ENCODE measurements around the gene KCNK1. TPM values are rescaled to one million over a fixed set of nuclear protein-coding genes. Genes with fewer than 3 reads are reported as not detected.

Gene KCNK1
- total RNA-seq, 6 experiments from 2014 or later: 1.1 to 7.6 (median 3.6) TPM

DNA sequence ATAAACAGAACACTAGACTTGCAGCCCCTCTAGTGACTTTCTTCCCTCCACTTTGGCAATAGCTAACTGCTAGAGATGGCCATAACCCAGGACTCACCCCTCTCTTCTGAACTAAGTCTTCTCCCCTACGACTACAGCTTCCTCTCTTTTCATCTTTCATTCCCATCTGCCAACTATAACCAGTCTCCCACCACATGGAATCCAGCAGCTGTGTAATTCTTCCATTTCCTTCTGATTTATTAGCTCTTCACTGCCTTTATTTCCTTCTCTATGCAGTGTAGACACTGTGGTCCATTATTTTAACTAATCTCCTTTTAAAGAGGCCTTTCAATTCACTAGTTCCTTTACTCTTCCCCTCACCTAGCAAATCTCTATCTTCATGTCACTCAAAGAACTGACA is 13.4 kb upstream of the KCNK1 start:
- TF ChIP-seq, protein P1, sequence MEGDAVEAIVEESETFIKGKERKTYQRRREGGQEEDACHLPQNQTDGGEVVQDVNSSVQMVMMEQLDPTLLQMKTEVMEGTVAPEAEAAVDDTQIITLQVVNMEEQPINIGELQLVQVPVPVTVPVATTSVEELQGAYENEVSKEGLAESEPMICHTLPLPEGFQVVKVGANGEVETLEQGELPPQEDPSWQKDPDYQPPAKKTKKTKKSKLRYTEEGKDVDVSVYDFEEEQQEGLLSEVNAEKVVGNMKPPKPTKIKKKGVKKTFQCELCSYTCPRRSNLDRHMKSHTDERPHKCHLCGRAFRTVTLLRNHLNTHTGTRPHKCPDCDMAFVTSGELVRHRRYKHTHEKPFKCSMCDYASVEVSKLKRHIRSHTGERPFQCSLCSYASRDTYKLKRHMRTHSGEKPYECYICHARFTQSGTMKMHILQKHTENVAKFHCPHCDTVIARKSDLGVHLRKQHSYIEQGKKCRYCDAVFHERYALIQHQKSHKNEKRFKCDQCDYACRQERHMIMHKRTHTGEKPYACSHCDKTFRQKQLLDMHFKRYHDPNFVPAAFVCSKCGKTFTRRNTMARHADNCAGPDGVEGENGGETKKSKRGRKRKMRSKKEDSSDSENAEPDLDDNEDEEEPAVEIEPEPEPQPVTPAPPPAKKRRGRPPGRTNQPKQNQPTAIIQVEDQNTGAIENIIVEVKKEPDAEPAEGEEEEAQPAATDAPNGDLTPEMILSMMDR (IDR thresholded peaks at IDR 0.05): no peak
- TF ChIP-seq POLR2A (IDR thresholded peaks at IDR 0.05): no peak
- DNase-seq (no peak), ATAC-seq (no peak)
- Histone ChIP-seq H3K27me3 (no peaks in the 10 kb centered on the region), H3K4me1 (peaks cover 0 to 16% (median 0%) of the 10 kb centered on the region in 4 donors), H3K4me3 (no peak overlapping the region), H3K36me3 (no peaks in the 10 kb centered on the region), H3K9me3 (no peaks in the 10 kb centered on the region), H3K27ac (no peak overlapping the region)
- intact Hi-C loops (cut with DNase I): no loop called here
- 53% methylated on average over 1 of the region's 1 CpG for WGBS (ENCODE audit: insufficient coverage, low coverage, low lambda C conversion rate, missing lambda C conversion rate)

GRCh38 chr1:233603478-233603877 is 10.4 kb upstream of the KCNK1 start:
- Histone ChIP-seq H3K9me3 (no peaks in the 10 kb centered on the region), H3K4me1 (peaks cover 0 to 23% (median 5%) of the 10 kb centered on the region in 4 donors), H3K4me3 (no peak overlapping the region), H3K36me3 (no peaks in the 10 kb centered on the region), H3K27me3 (no peaks in the 10 kb centered on the region), H3K27ac (no peak overlapping the region)
- ATAC-seq (no peak), DNase-seq (no peak)
- TF ChIP-seq, protein P1 (IDR thresholded peaks at IDR 0.05): no peak
- no peak for TF ChIP-seq POLR2A (IDR thresholded peaks at IDR 0.05)
- WGBS (ENCODE audit: insufficient coverage, low coverage, low lambda C conversion rate, missing lambda C conversion rate): 49% methylated on average over 2 of the region's 2 CpGs
- intact Hi-C loops (cut with DNase I): no loop called here

DNA sequence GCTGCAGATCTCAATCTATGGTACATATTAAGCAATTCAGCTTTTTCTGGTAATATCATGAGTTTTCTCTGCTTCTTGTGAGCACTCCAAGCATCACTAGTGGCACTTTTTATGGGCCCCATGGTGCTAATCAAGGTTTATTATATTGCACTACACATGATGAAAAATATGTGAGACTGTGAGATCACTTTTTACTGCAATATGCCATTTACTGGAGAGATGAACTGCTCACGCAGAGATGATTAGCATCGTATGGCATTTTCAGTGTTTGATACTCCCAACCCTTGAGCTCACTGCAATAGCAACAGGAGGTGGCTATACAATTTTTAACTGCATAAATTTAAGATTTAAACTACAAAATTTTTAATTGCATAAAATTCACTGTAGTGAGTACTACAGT is 8.7 kb upstream of the KCNK1 start:
- DNase-seq (no peak), ATAC-seq (no peak)
- Histone ChIP-seq H3K27ac (no peak overlapping the region), H3K9me3 (no peaks in the 10 kb centered on the region), H3K36me3 (no peaks in the 10 kb centered on the region), H3K27me3 (no peaks in the 10 kb centered on the region), H3K4me3 (no peak overlapping the region), H3K4me1 (peaks cover 0 to 10% (median 4%) of the 10 kb centered on the region in 4 donors)
- no peak for TF ChIP-seq POLR2A (IDR thresholded peaks at IDR 0.05)
- TF ChIP-seq, protein P1 (IDR thresholded peaks at IDR 0.05): no peak
- intact Hi-C loops (cut with DNase I): no loop called here
- WGBS (ENCODE audit: insufficient coverage, low coverage, low lambda C conversion rate, missing lambda C conversion rate): 86% methylated on average over 2 of the region's 2 CpGs

- Histone ChIP-seq H3K4me1 (peaks cover 0 to 10% (median 3%) of the 10 kb centered on the region in 4 donors), H3K27me3 (no peaks in the 10 kb centered on the region), H3K4me3 (no peak overlapping the region), H3K27ac (peak overlapping the region in 1 of 3 donors; percentile 0), H3K36me3 (no peaks in the 10 kb centered on the region), H3K9me3 (no peaks in the 10 kb centered on the region)
- DNase-seq (no peak), ATAC-seq (peak in 1 of 4 donors; percentile 13)
- WGBS (ENCODE audit: insufficient coverage, low coverage, low lambda C conversion rate, missing lambda C conversion rate): 54% methylated on average over 5 of the region's 5 CpGs
- no peak for TF ChIP-seq POLR2A (IDR thresholded peaks at IDR 0.05)
- TF ChIP-seq, protein P1 (IDR thresholded peaks at IDR 0.05): no peak
- intact Hi-C loops (cut with DNase I): no loop called here
These were observed 7.1 kb upstream of the KCNK1 start for GRCh38 chr1:233606813-233607212.
